Parathyroid adenoma (tissue), 2 donors: Measurements from ENCODE around the gene SNCG.
"Not testable (repeated sequence)": the region's sequence is repeated elsewhere in the genome, so short reads cannot be mapped to it uniquely, and the experiment has no call there.

Experiments used
- H2AFZ ChIP-seq: fragments of 300-600 bp; sonication (generic); one replicate; pipeline ENCODE4 v1.7.0; 2017; ENCODE audit warnings: antibody characterized with exemption, mild to moderate bottlenecking
- H3K27ac ChIP-seq: fragments of 300-600 bp; sonication (generic); one replicate; pipeline ENCODE4 v1.7.0; 2017
- H3K27me3 ChIP-seq: fragments of 300-600 bp; sonication (generic); one replicate; pipeline ENCODE4 v1.7.0; 2017; ENCODE audit warnings: low read length; ENCODE audit not compliant: control insufficient read depth, insufficient read depth
- H3K36me3 ChIP-seq: fragments of 300-600 bp; sonication (generic); one replicate; pipeline ENCODE4 v1.7.0; 2017; ENCODE audit warnings: low read length; ENCODE audit not compliant: control insufficient read depth, insufficient read depth
- H3K4me1 ChIP-seq: fragments of 300-600 bp; sonication (generic); one replicate; pipeline ENCODE4 v1.7.0; 2017; ENCODE audit warnings: control low read depth
- H3K4me2 ChIP-seq: fragments of 300-600 bp; sonication (generic); one replicate; pipeline ENCODE4 v1.7.0; 2017; ENCODE audit warnings: low read length
- H3K4me3 ChIP-seq: fragments of 300-600 bp; sonication (generic); one replicate; pipeline ENCODE4 v1.7.0; 2017; ENCODE audit warnings: low read depth, low read length
- H3K79me2 ChIP-seq: fragments of 300-600 bp; sonication (generic); one replicate; pipeline ENCODE4 v1.7.0; 2017; ENCODE audit warnings: control low read depth
- H3K9ac ChIP-seq: fragments of 300-600 bp; sonication (generic); one replicate; pipeline ENCODE4 v1.7.0; 2017; ENCODE audit warnings: mild to moderate bottlenecking
- H3K9me3 ChIP-seq: fragments of 300-600 bp; sonication (generic); one replicate; pipeline ENCODE4 v1.7.0; 2017; ENCODE audit warnings: low read length; ENCODE audit not compliant: control insufficient read depth
- CTCF ChIP-seq: fragments of 300-600 bp; sonication (generic); IDR thresholded peaks from one replicate; pipeline ENCODE4 v1.7.0; 2017; ENCODE audit warnings: antibody characterized with exemption, mild to moderate bottlenecking
- donor health status: primary hyperparathyroidism.

Gene SNCG

GRCh38 chr10:86944471-86944870 lies 13.9 kb upstream of the SNCG start:
- Histone ChIP-seq H3K27me3 (no peaks in the 10 kb centered on the region), H3K79me2 (no peaks in the 10 kb centered on the region), H3K4me3 (no peak overlapping the region), H3K4me1 (no peaks in the 10 kb centered on the region), H3K4me2 (no peak overlapping the region), H3K9me3 (no peaks in the 10 kb centered on the region), H3K36me3 (no peaks in the 10 kb centered on the region), H3K27ac (no peak overlapping the region), H2AFZ (no peak overlapping the region), H3K9ac (no peak overlapping the region)
- TF ChIP-seq CTCF, result no peak

- no peak for TF ChIP-seq CTCF
- no peaks in the 10 kb centered on the region for H3K9me3 ChIP-seq
- H3K27me3 ChIP-seq, result no peaks in the 10 kb centered on the region
- no peak overlapping the region for H3K27ac ChIP-seq
- H3K4me1 ChIP-seq, result no peaks in the 10 kb centered on the region
- no peaks in the 10 kb centered on the region for H3K79me2 ChIP-seq
- no peak overlapping the region for H3K9ac ChIP-seq
- no peaks in the 10 kb centered on the region for H3K36me3 ChIP-seq
- H2AFZ ChIP-seq, result no peak overlapping the region
- H3K4me3 ChIP-seq, result no peak overlapping the region
- H3K4me2 ChIP-seq, result no peak overlapping the region
Measured at GRCh38 chr10:86944907-86945306, 13.5 kb upstream of the SNCG start.

GRCh38 chr10:86945361-86946212 lies 12.8 kb upstream of the SNCG start:
- Histone ChIP-seq H3K4me2 (no peak overlapping the region), H3K79me2 (no peaks in the 10 kb centered on the region), H3K27ac (no peak overlapping the region), H3K4me1 (no peaks in the 10 kb centered on the region), H3K36me3 (no peaks in the 10 kb centered on the region), H2AFZ (no peak overlapping the region), H3K9me3 (no peaks in the 10 kb centered on the region), H3K27me3 (no peaks in the 10 kb centered on the region), H3K4me3 (no peak overlapping the region), H3K9ac (no peak overlapping the region)
- TF ChIP-seq CTCF, result no peak

- no peaks in the 10 kb centered on the region for H3K9me3 ChIP-seq
- no peaks in the 10 kb centered on the region for H3K79me2 ChIP-seq
- H3K4me2 ChIP-seq, result no peak overlapping the region
- H3K4me3 ChIP-seq, result no peak overlapping the region
- H2AFZ ChIP-seq, result no peak overlapping the region
- no peak overlapping the region for H3K9ac ChIP-seq
- H3K27me3 ChIP-seq, result no peaks in the 10 kb centered on the region
- H3K36me3 ChIP-seq, result no peaks in the 10 kb centered on the region
- TF ChIP-seq CTCF, result no peak
- no peaks in the 10 kb centered on the region for H3K4me1 ChIP-seq
- no peak overlapping the region for H3K27ac ChIP-seq
Measured at GRCh38 chr10:86946213-86947155, 11.9 kb upstream of the SNCG start.

- not testable (repeated sequence) for H3K27me3 ChIP-seq, H3K4me2 ChIP-seq, H3K79me2 ChIP-seq, H3K9ac ChIP-seq, H3K4me3 ChIP-seq, H3K36me3 ChIP-seq, H3K9me3 ChIP-seq, H3K27ac ChIP-seq, H3K4me1 ChIP-seq, H2AFZ ChIP-seq
Measured at GRCh38 chr10:86947806-86948205, 10.6 kb upstream of the SNCG start.
